ELR (cell line): ENCODE results near the gene CX3CR1.

Source experiments
- DNase-seq: peaks from one replicate; pipeline ENCODE4 v3.0.0-alpha.2; 2015; ENCODE audit warnings: low read depth

Gene CX3CR1

GRCh38 chr3:39292961-39293360, 13.1 kb upstream of the CX3CR1 start:
- no peak for DNase-seq

GRCh38 chr3:39291903-39292329, 12.1 kb upstream of the CX3CR1 start:
- DNase-seq = peak; percentile 66

- no peak for DNase-seq
Observed at GRCh38 chr3:39290255-39290654, 10.4 kb upstream of the CX3CR1 start.

- DNase-seq = no peak
Observed at GRCh38 chr3:39289107-39289506, 9.3 kb upstream of the CX3CR1 start.

- DNase-seq = peak; percentile 82
Observed at GRCh38 chr3:39288300-39288808, 8.5 kb upstream of the CX3CR1 start.

- DNase-seq = no peak
Observed at GRCh38 chr3:39287216-39288164, 7.7 kb upstream of the CX3CR1 start.

- no peak for DNase-seq
Observed at GRCh38 chr3:39286771-39287170, 6.9 kb upstream of the CX3CR1 start.

GRCh38 chr3:39285332-39285731, 5.5 kb upstream of the CX3CR1 start:
- DNase-seq = no peak

- no peak for DNase-seq
Observed at GRCh38 chr3:39284457-39284881, 4.6 kb upstream of the CX3CR1 start.

- no peak for DNase-seq
Observed at GRCh38 chr3:39282057-39282456, 2.2 kb upstream of the CX3CR1 start.

- no peak for DNase-seq
Observed at GRCh38 chr3:39281533-39281932, 1.7 kb upstream of the CX3CR1 start.

- DNase-seq = no peak
Observed at GRCh38 chr3:39280571-39280970, 735 bp upstream of the CX3CR1 start.

GRCh38 chr3:39278616-39278935, 1.3 kb downstream of the CX3CR1 start:
- no peak for DNase-seq

- no peak for DNase-seq
Observed at GRCh38 chr3:39277893-39278615, 1.8 kb downstream of the CX3CR1 start.

- DNase-seq = no peak
Observed at GRCh38 chr3:39276746-39277145, 3.1 kb downstream of the CX3CR1 start.

GRCh38 chr3:39275963-39276593, 3.8 kb downstream of the CX3CR1 start:
- DNase-seq = no peak

GRCh38 chr3:39275052-39275451, 4.8 kb downstream of the CX3CR1 start:
- peak; percentile 49 for DNase-seq

- DNase-seq = no peak
Observed at GRCh38 chr3:39273119-39273518, 6.7 kb downstream of the CX3CR1 start.

GRCh38 chr3:39272191-39272590, 7.6 kb downstream of the CX3CR1 start:
- DNase-seq = no peak

GRCh38 chr3:39271363-39271914, 8.4 kb downstream of the CX3CR1 start:
- no peak for DNase-seq

- no peak for DNase-seq
Observed at GRCh38 chr3:39269528-39269927, 10.3 kb downstream of the CX3CR1 start.

- DNase-seq = no peak
Observed at GRCh38 chr3:39268549-39268900, 11.3 kb downstream of the CX3CR1 start.
